ENCODE measurements around the gene CMIP.

Gene CMIP

DNA sequence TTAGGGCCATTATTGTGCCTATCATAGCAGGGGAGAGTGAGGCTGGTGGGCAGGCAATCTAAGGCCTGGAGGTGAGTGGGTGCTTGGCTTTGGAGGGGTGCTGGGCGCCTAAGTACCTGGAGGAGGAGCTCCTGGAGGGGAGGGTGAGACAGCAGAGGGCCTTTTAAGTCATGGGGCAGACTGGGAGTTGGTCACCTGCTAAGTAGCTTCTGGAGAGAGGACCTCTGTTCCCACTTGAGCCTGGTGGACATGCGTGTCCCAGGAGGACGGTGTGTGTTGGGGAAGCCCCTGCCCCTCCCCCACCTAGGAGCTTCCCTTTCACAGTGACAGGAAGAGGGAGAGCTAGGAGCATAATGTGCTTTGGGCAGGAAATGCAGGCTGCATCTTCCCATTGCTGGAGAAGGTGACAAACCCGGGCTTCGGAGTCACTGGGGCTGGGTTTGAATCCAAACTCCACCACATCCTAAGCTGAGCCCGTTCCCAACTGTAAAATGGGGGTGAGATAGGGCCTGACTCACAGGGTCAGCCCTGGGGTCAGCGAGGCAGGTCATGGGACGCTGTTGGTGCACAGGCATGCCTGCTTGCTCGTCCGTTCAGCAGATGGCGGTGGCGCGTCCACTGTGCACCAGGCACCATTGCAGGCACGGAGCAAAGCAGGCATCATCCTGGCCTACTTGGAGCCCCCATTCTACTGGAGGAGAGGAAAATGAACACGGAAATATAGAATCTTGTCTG, 37.9 kb downstream of the CMIP start:
- no peak for DNase-seq

DNA sequence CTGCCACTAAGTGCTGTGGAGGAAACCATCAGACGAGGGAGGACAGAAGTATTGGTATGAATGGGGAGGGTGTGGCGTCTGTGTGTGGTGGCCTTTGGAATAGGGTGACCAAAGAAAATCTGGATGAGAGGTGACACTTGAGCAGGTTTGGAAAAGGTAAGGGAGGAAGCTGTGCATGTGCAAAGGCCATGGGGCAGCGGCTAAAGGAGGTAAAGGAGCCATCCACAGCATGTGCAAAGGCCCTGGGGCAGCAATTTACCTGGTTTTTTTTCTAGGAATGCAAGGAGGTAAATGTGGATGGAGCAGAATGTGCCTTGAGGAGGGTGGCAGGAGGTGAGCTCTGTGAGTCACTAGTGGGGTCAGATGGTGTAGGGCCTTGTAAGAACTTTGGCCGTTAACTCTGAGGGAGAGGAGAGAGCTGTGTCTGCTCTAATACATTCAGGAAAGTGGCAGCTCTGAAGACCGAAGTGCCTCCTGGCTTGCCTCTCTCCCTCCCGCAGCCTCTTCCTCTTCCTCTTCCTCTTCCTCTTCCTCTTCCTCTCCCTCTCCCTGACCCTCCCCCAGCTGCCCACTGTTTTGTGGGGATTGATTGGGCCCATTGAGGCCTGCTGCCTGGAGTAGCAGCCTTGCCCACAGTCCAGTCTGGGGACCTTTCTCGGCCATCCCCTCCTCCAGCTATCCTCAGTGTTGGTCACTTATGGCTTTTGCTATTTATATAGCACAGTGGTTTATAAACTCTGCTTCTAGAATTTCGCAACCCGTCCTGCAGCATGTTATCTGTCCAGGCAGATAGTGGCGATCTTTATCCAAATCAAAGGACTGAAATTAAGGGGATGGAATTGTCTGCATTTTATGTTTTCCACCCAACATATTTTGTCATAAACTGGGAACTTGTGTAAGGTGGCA, 38.7 kb downstream of the CMIP start:
- peak; percentile 59 to 81 for DNase-seq

DNA sequence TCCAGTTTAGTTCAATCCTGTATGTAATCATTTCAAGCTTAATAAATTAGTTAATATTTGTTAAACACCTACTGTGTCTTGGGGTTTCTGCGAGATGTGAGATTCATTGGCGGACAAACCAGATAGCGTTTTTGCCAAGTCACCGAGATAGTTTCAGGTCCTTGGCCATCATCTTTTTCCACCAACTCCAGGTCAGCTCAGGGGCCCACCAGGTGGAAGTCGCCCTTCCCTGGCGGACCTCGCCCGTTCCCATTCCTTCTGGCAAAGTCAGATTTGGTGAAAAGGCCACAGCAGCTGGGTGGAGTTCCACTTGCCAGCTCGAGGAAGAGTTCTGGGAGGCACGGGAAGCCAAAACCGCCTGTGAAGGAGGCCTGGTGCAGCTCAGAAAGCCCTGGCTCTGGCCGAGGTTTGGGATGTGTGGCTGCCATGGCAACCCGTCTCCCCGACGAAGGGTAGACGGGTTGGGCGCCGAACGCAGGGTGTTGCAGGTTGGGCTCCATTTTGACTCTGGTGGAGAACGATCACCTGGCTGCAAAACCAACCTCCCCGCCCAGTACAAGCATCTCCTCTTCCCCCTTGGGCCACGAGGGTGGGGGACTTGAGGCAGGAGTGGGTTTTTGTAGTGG, 39.5 kb downstream of the CMIP start:
- no peak for DNase-seq

DNA sequence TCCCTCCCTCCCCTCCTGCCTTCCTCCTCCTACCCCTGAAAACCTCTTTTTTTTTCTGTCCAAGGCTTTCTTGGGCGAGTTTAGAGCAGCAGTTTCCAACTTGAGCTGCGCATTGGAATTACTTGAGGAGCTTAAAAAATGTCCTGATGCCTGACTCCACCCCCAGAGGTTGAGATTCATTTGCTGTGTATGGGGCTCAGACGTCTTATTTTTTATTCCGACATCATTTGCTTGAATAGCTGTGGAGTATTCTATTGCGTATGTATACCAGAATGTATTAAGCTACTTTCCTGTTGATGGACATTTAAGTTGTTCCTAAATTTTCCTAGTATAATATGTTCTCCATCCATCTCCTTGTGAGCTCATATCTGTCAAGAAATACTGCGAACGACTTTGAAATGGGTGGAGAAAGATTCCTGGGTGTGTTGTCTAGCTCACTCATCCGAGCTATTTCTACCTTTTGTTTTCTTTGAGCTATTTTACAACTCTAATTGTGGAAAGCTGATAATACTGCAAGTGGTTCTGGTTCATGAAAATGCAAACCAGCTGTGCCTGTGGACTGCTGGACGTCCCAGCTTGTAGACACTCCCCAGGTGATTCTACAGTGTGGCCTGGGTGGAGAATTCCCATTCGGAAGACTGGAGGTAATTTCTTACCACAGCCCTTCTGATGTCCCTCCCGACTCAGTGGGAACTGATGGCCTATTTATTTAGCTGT, 40.5 kb downstream of the CMIP start:
- no peak for DNase-seq

GRCh38 chr16:81485824-81486539, 41.4 kb downstream of the CMIP start:
- DNase-seq = no peak

- DNase-seq = no peak
Observed at GRCh38 chr16:81486540-81487061, 42.0 kb downstream of the CMIP start.

DNA sequence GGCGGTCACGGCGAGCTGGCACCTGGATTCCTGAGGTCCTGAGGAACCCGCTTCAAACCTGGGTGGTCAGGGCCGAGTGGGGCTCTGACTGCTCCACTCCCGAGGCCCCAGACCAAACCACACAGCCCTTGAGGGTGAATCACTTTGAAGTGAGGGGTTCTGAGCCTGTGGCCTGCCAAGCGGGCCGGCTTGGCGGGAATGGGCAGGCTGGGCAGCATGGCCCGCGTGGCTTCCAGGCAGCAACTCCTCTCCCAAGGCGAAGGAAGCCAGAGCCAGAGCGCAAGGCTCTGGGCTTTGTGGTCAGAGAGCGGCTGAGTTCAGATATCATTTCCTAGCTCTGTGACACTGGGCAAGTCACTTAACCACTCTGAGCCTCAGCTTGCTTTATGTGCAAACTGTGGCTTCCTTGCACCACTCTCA, 42.7 kb downstream of the CMIP start:
- DNase-seq = no peak

GRCh38 chr16:81488687-81489411, 44.2 kb downstream of the CMIP start:
- DNase-seq = no peak

- DNase-seq = no peak
Observed at GRCh38 chr16:81489547-81490267, 45.1 kb downstream of the CMIP start.

DNA sequence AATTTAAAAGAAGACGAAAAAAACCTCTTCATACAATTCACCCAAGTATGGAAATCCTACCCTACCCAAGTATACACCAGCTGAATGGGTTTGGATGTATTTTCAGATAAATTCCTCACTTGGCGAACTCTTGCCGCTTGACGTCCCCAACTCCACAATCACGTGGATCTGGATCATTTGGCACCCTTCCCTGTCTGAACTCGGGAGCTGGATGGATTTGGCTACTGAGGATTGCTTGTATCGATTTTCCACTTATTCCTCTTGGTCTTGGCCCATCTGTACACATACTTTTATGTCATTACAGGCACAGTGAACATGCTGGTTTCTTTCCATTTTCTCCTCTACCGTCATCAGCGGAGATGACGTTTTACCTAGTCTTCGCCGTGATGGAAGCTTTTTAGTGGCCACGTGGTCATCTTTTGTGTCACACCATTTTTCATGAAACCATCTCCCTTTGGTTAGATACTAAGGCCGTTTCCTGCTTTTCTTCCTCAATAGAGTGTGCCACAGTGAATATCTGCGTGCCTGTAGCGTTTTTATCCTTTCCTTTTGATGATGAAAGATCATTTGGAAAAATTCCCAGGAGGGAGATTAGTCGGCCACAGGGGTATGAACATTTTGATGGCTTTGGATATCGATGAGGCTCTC, 47.1 kb downstream of the CMIP start:
- no peak for DNase-seq

DNA sequence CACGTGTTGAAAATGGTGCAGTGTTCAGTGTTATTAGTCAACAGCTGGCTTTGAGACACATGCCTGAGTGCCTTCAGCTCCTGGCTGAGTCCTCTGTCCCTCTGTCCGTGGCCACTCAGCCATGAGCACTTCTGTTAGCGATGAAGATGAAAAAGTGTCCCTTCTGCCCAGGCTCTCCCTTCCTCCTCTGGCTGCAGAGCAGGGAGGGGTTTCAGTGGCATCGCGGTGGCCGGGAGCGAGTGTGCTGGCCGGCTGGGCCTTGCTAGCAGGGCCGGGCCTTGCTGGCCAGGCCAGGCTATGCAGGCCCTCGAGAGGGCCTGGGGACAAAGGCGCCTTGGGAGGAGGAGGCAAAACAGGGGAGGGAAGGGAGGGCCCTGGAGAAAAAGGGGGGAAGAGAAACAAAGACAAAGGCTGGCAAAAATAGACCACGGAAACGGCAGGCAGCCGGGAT, 47.7 kb downstream of the CMIP start:
- no peak for DNase-seq

DNA sequence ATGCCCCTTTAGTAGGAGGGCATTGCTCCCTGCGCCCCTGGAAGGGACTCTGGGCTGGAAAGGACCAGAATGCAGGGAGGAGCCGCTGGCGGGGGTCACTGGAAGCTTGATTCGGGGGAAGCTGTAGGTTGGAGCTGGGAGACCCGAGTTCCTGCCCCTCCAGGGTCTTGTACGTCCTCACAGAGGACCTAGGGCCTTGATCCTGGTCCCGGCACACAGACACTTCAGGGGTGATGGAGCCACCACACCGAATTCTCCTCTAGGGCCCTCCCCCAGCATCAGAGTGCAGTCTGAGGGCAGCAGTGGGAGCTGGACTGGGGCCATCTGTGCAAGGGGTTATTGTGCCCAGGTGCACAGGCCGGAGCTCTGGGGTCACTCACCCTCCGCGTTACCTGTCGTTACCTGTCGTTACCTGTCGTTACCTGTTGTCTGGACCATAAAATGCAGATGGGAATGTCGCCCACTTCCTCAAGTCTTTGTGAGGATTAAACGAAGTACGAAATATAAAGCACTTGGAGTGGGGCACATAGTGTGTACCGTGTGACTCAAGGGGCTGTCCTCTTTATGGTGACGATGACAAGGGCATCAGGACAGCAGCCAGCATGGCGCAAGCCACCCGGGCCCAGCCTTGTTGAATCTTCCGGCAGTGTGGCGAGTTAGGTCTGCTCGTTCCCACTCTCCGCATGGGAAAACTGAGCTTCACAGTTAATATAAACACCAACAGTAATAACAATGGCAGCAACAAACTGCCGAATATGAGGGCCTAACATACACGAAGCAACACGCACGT, 48.6 kb downstream of the CMIP start:
- DNase-seq = no peak

GRCh38 chr16:81493755-81494433, 49.3 kb downstream of the CMIP start:
- DNase-seq = no peak

- no peak for DNase-seq
Observed at GRCh38 chr16:81494434-81494806, 49.8 kb downstream of the CMIP start.

- no peak for DNase-seq
Observed at GRCh38 chr16:81494888-81495287, 50.3 kb downstream of the CMIP start.

DNA sequence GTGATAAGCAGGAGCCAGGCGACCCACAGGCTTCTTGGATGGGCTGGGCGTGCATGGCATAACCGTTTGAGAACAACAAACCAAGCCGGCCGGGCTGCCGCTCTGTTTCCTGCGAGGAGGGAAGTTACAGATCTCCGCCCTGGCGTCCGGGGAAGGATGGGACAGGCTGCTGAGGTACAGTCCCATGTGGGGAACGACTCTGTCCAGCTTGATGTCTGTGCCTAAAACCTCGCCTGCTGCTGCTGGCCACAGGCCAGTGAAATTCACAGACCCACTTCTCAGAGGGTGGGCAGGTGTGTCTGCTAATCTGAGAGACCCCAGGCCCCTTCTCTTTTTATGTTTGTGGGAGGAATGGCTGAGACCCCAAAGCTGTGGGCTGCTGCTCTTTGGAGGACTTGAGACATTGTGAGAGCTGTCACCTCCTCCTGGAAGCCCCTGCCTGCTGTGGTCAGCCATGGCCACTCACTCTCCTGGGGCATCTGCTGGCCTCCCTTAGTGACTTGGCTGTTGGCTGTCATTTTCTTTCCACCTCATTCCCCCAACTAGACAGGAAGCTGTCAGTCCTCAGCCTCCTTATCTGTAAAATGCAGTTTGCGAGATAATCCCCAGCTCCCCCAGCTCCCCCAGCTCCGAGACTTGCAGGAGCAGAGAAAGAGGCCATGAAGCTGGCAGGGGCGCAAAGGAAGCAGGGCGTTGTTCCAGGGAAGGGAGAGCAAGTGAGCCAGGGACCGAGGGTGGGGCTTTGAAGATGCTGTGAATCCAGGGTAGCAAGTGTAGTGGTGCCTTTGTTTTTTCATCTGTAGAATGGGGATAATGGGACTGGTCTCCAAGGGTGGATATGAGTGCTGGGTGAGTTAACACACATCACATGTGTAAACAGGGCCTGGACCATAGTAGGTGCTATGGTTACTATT, 51.0 kb downstream of the CMIP start:
- no peak for DNase-seq

DNA sequence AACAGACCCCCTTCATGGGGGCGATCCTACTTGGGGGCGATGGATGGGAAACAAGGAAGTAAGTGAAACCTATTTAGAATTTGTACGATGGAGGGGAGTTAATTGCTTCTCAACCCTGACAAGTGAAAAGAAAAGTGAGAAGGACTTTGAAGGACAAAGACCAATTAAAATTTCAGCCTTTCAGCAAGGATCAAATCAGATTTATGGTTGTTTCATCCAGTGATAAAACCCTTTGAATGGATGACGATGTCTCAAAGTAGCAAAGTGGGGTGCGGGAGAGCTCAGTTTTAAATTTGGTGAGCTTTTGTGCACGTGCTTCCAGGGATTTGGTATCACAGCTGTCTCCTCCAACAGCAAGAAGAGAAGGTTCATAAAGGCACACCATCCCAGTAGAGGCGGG, 51.7 kb downstream of the CMIP start:
- no peak for DNase-seq

DNA sequence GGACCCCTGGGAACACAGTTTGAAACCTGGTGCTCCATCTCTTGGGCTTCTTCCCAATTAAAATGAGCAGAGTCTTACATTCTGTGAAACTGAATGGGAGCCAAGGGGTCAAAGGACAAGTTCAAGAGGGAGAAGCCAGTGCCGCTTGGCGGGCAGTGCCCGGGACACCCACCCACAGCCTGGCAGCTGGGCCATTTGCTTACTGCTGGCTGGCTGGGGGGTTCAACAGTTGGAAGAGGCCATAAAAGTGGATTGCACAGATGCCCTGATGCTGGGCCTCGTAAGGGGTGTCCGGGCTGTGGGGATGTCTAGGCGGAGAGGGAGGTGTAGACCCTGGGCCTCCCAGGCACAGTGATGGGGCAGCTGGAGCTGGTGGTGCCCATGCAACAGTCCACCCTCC, 52.1 kb downstream of the CMIP start:
- DNase-seq = no peak
